SK-N-SH treated with all-trans-retinoic acid at 6 μM for 48 hours (cell line): ENCODE data around the gene NUP54.

Experiments
- ARNTL ChIP-seq: fragments of 450-650 bp; formaldehyde crosslinking; IDR thresholded peaks from 2 replicates; pipeline ENCODE4 v1.5.0; 2020; ENCODE audit warnings: low read depth, mild to moderate bottlenecking, moderate library complexity, borderline replicate concordance
- BACH2 ChIP-seq: fragments of 250-450 bp; sonication (Bioruptor Pico); IDR thresholded peaks from 2 replicates; pipeline ENCODE4 v1.9.0; 2021; ENCODE audit warnings: mild to moderate bottlenecking, borderline replicate concordance
- GLIS3 ChIP-seq: fragments of 250-450 bp; sonication (Bioruptor Pico); IDR thresholded peaks from 2 replicates; pipeline ENCODE4 v1.5.0; 2020; ENCODE audit warnings: mild to moderate bottlenecking, moderate library complexity
- OSR1 ChIP-seq: fragments of 250-450 bp; sonication (Bioruptor Pico); IDR thresholded peaks from 2 replicates; pipeline ENCODE4 v1.8.0; 2022; ENCODE audit warnings: moderate library complexity, mild to moderate bottlenecking, inconsistent platforms
- PATZ1 ChIP-seq: fragments of 250-450 bp; sonication (Bioruptor Pico); IDR thresholded peaks from 2 replicates; pipeline ENCODE4 v1.8.0; 2020; ENCODE audit warnings: mild to moderate bottlenecking, moderate library complexity, borderline replicate concordance
- POU6F1 ChIP-seq: fragments of 250-450 bp; sonication (Bioruptor Pico); IDR thresholded peaks from 2 replicates; pipeline ENCODE4 v1.8.0; 2021; ENCODE audit warnings: low read depth, mild to moderate bottlenecking, moderate library complexity, borderline replicate concordance
- PPARA ChIP-seq: fragments of 250-450 bp; sonication (Bioruptor Pico); IDR thresholded peaks from 2 replicates; pipeline ENCODE4 v1.5.0; 2020; ENCODE audit warnings: mild to moderate bottlenecking, borderline replicate concordance
- RARB ChIP-seq: fragments of 250-450 bp; sonication (Bioruptor Pico); IDR thresholded peaks from 2 replicates; pipeline ENCODE4 v1.8.0; 2021; ENCODE audit warnings: mild to moderate bottlenecking, moderate library complexity
- TOX ChIP-seq: fragments of 250-450 bp; sonication (Bioruptor Pico); IDR thresholded peaks from 2 replicates; pipeline ENCODE4 v1.8.0; 2021; ENCODE audit warnings: mild to moderate bottlenecking, moderate library complexity, borderline replicate concordance
- TSHZ2 ChIP-seq: fragments of 250-450 bp; sonication (Bioruptor Pico); IDR thresholded peaks from 2 replicates; pipeline ENCODE4 v1.5.0; 2020; ENCODE audit warnings: mild to moderate bottlenecking, moderate library complexity
- ZFP3 ChIP-seq: fragments of 250-450 bp; sonication (Bioruptor Pico); IDR thresholded peaks from 2 replicates; pipeline ENCODE4 v1.5.0; 2020; ENCODE audit warnings: mild to moderate bottlenecking, moderate library complexity
- ZFP30 ChIP-seq: fragments of 450-650 bp; formaldehyde crosslinking; IDR thresholded peaks from 2 replicates; pipeline ENCODE4 v1.5.0; 2022; ENCODE audit warnings: mild to moderate bottlenecking, moderate library complexity
- ZNF565 ChIP-seq: fragments of 450-650 bp; formaldehyde crosslinking; conservative IDR thresholded peaks from 2 replicates; pipeline ENCODE4 v1.5.0; 2020; ENCODE audit warnings: low read depth, mild to moderate bottlenecking, moderate library complexity
- ZNF8 ChIP-seq: fragments of 450-650 bp; formaldehyde crosslinking; IDR thresholded peaks from 2 replicates; pipeline ENCODE4 v1.5.0; 2020; ENCODE audit warnings: mild to moderate bottlenecking, moderate library complexity

- no peak for TF ChIP-seq PPARA (CRISPR knock-in tag)
- TF ChIP-seq PATZ1, result no peak
- no peak for TF ChIP-seq GLIS3 (CRISPR knock-in tag)
- TF ChIP-seq ZNF8 (CRISPR knock-in tag), result no peak
- no peak for TF ChIP-seq BACH2
- no peak for TF ChIP-seq RARB
- no peak for TF ChIP-seq ZFP3
- no peak for TF ChIP-seq ARNTL
- no peak for TF ChIP-seq ZFP30 (CRISPR knock-in tag)
- TF ChIP-seq OSR1 (CRISPR knock-in tag), result no peak
- TF ChIP-seq TSHZ2 (CRISPR knock-in tag), result no peak
- no peak for TF ChIP-seq TOX (CRISPR knock-in tag)
- TF ChIP-seq POU6F1 (CRISPR knock-in tag), result no peak
- no peak for TF ChIP-seq ZNF565
Measured at GRCh38 chr4:76168688-76169087, 20.5 kb upstream of the NUP54 start.
